ENCODE measurements around the gene MASP2.

The MASP2 gene

GRCh38 chr1:10980094-10980577 lies 66.9 kb downstream of the MASP2 start:
- DNase-seq, result no peak
- H3K27me3 ChIP-seq (ENCODE audit: insufficient read depth, low read depth, severe bottlenecking), result no peaks in the 10 kb centered on the region
- H3K4me3 ChIP-seq (ENCODE audit: low read depth, low read length), result no peak overlapping the region
- H3K27ac ChIP-seq, result no peak overlapping the region
- H3K36me3 ChIP-seq, result no peaks in the 10 kb centered on the region
- TF ChIP-seq CTCF (IDR thresholded peaks at IDR 0.05; ENCODE audit: low read depth, low read length), result no peak
- peaks cover 7% of the 10 kb centered on the region for H3K9me3 ChIP-seq (ENCODE audit: severe bottlenecking)

- H3K9me3 ChIP-seq (ENCODE audit: severe bottlenecking), result peaks cover 7% of the 10 kb centered on the region
- H3K27me3 ChIP-seq (ENCODE audit: insufficient read depth, low read depth, severe bottlenecking), result no peaks in the 10 kb centered on the region
- no peak overlapping the region for H3K4me3 ChIP-seq (ENCODE audit: low read depth, low read length)
- no peak for TF ChIP-seq CTCF (IDR thresholded peaks at IDR 0.05; ENCODE audit: low read depth, low read length)
- DNase-seq, result no peak
- no peak overlapping the region for H3K27ac ChIP-seq
- H3K36me3 ChIP-seq, result no peaks in the 10 kb centered on the region
Observed at GRCh38 chr1:10979483-10979920, 67.5 kb downstream of the MASP2 start.

- no peak for DNase-seq
- H3K27ac ChIP-seq, result no peak overlapping the region
- TF ChIP-seq CTCF (IDR thresholded peaks at IDR 0.05; ENCODE audit: low read depth, low read length), result no peak
- H3K9me3 ChIP-seq (ENCODE audit: severe bottlenecking), result peaks cover 2% of the 10 kb centered on the region
- no peak overlapping the region for H3K4me3 ChIP-seq (ENCODE audit: low read depth, low read length)
- H3K36me3 ChIP-seq, result no peaks in the 10 kb centered on the region
- H3K27me3 ChIP-seq (ENCODE audit: insufficient read depth, low read depth, severe bottlenecking), result no peaks in the 10 kb centered on the region
Observed at GRCh38 chr1:10978719-10979118, 68.3 kb downstream of the MASP2 start.
